Gastrocnemius medialis (tissue), 4 donors: ENCODE measurements around the gene FOXN1.

Source experiments
- CTCF ChIP-seq, 5 experiments: fragments of 450-650 bp in 3 of 5; fragments of 200-600 bp in 2 of 5; sonication (generic) in 2 of 5; IDR thresholded peaks in 4 of 5; conservative IDR thresholded peaks in 1 of 5; 1 replicate in 4 of 5; 2 replicates in 1 of 5; pipeline ENCODE4 v1.5.1; 2016 to 2019; ENCODE audit warnings: antibody characterized with exemption in 5 of 5, mild to moderate bottlenecking in 3 of 5, moderate library complexity in 3 of 5
- POLR2A ChIP-seq, 2 donors: fragments of 450-650 bp; IDR thresholded peaks; one replicate each; pipeline ENCODE4 v1.6.1; 2017; ENCODE audit warnings: antibody characterized with exemption in 2 of 2, mild to moderate bottlenecking in 2 of 2, moderate library complexity in 2 of 2

GRCh38 chr17:28466521-28467048 lies 39.6 kb upstream of the FOXN1 start:
- no peak for TF ChIP-seq CTCF (IDR thresholded peaks at IDR 0.05 in 4 of 5, conservative IDR thresholded peaks at IDR 0.05 in 1 of 5)
- no peak for TF ChIP-seq POLR2A (IDR thresholded peaks at IDR 0.05)
